ENCODE data around the gene MOBP. TPM values are rescaled to one million over a fixed set of nuclear protein-coding genes. Genes with fewer than 3 reads are reported as not detected.

MOBP gene
- total and polyA plus RNA-seq, 2 of the 8 experiments (the other 6 are each of a cell fraction or from before 2014, with no cell fraction given): 0.06 to 0.50 TPM

- Histone ChIP-seq H4K8ac (ENCODE audit: extremely low read depth, insufficient read depth, low read length) (no peak overlapping the region), H2BK12ac (ENCODE audit: low read depth, low read length) (no peak overlapping the region), H3K4me2 (ENCODE audit: insufficient read depth in 1 of 2, low read depth in 2 of 2, low read length in 2 of 2) (no peak overlapping the region), H2BK15ac (ENCODE audit: low read length) (no peak overlapping the region), H3K36me3 (ENCODE audit: control insufficient read depth in 2 of 4, insufficient read depth in 4 of 4, low read length in 3 of 4) (no peaks in the 10 kb centered on the region), H4K5ac (ENCODE audit: insufficient read length, low read depth, low read length) (no peak overlapping the region), H3K79me2 (ENCODE audit: control insufficient read depth in 1 of 2, insufficient read depth in 2 of 2, low read length in 2 of 2) (no peaks in the 10 kb centered on the region), H3K14ac (ENCODE audit: insufficient read length) (no peak overlapping the region), H3K23ac (ENCODE audit: insufficient read length) (no peak overlapping the region), H2BK120ac (replicated peaks; ENCODE audit: low read depth, low read length) (no peak overlapping the region), H3K23me2 (ENCODE audit: low read depth, low read length) (no peaks in the 10 kb centered on the region), H3K4me3 (ENCODE audit: extremely low read depth in 1 of 4, insufficient read depth in 2 of 4, low read depth in 3 of 4, low read length in 4 of 4) (no peak overlapping the region), H3K27me3 (replicated peaks in 1 of 4; ENCODE audit: control insufficient read depth in 3 of 4, extremely low read depth in 1 of 4, insufficient read depth in 3 of 4, low read length in 3 of 4) (no peaks in the 10 kb centered on the region), H2BK20ac (ENCODE audit: low read length) (no peak overlapping the region), H3K9me3 (ENCODE audit: insufficient read depth in 2 of 2, low read depth in 1 of 2, low read length in 1 of 2) (no peaks in the 10 kb centered on the region), H4K20me1 (replicated peaks in 1 of 2; ENCODE audit: control insufficient read depth in 1 of 2, insufficient read depth in 2 of 2, low read length in 2 of 2) (no peaks in the 10 kb centered on the region), H3K18ac (ENCODE audit: extremely low read depth, low read length) (no peak overlapping the region), H4K91ac (replicated peaks; ENCODE audit: insufficient read length, low read length) (no peak overlapping the region), H3K79me1 (ENCODE audit: low read depth, low read length) (no peaks in the 10 kb centered on the region), H3K4ac (replicated peaks; ENCODE audit: insufficient read length, low read depth, low read length) (no peak overlapping the region), H3K9ac (replicated peaks in 1 of 4; ENCODE audit: extremely low read depth in 1 of 4, low read depth in 3 of 4, low read length in 3 of 4) (no peak overlapping the region), H3K56ac (replicated peaks; ENCODE audit: insufficient read length, low read depth, low read length) (no peak overlapping the region), H2BK5ac (ENCODE audit: low read depth, low read length) (no peak overlapping the region), H3K27ac (ENCODE audit: low read depth, low read length) (no peak overlapping the region), H2AFZ (ENCODE audit: low read length) (peak overlapping the region; percentile 84; the same call in 1 of the 2 replicates), H3K4me1 (replicated peaks in 1 of 4; ENCODE audit: control insufficient read depth in 3 of 4, insufficient read depth in 4 of 4, low read length in 3 of 4) (peaks cover 0 to 3% (median 1%) of the 10 kb centered on the region in 4 experiments; a peak in 3 of 7 replicates), H2AK5ac (ENCODE audit: low read depth, low read length) (no peak overlapping the region)
- 58% methylated on average over 5 of the region's 5 CpGs; no CpG with 5 or more reads in 1 of the 2 experiments for WGBS, 2 experiments (ENCODE audit: extremely low coverage in 1 of 2, insufficient coverage in 1 of 2, insufficient read length in 1 of 2, insufficient replicate concordance in 2 of 2, low coverage in 1 of 2, low lambda C conversion rate in 2 of 2, missing lambda C conversion rate in 1 of 2)
- ChIA-PET POLR2A (ENCODE audit: partially characterized antibody) (interaction anchor here (1.5 kb wide), 1 partner anchor 35 kb away, joined by 3 read pairs; no protein-coding TSS in a partner anchor), CTCF (ENCODE audit: partially characterized antibody) (interaction anchor here (0.6 to 4.3 kb wide), 29 partner anchors 9 to 639 kb away, joined by 3 to 16 read pairs (median 3); partner anchors contain the start of gene RPSA)
- DNase-seq (ENCODE audit: low read depth in 1 of 2, low spot score in 2 of 2): no peak
- peak; percentile 71 for FAIRE-seq
- TF ChIP-seq RAD21 (IDR thresholded peaks at IDR 0.05 in 1 of 2, conservative IDR thresholded peaks at IDR 0.05 in 1 of 2; ENCODE audit: low read depth in 2 of 2, low read length in 2 of 2) (peak; percentile 71 to 74), CTCF (IDR thresholded peaks at IDR 0.05; ENCODE audit: control extremely low read depth in 1 of 3, insufficient read depth in 1 of 3, low read depth in 1 of 3, low read length in 3 of 3) (peak in 2 of 3 experiments; percentile 40 to 48; a peak in 2 of 4 replicates), RBBP5 (IDR thresholded peaks at IDR 0.05; ENCODE audit: borderline replicate concordance, low read depth, low read length) (no peak)
Measured at GRCh38 chr3:39541917-39542329, 74.4 kb downstream of the MOBP start.

All from H1 (cell line).